DMS79 treated with DMSO at 0.1 percent for 48 hours (cell line): ENCODE results near the gene DBN1.

Experiments
- DNase-seq: peaks from one replicate; lab custom pipeline; 2025; lab: John Stamatoyannopoulos, UW

The DBN1 gene

GRCh38 chr5:177455661-177456590 lies 17.5 kb downstream of the DBN1 start:
- DNase-seq, result peak; percentile 50

- DNase-seq, result peak; percentile 45
Observed at GRCh38 chr5:177455036-177455660, 18.3 kb downstream of the DBN1 start.

DNA sequence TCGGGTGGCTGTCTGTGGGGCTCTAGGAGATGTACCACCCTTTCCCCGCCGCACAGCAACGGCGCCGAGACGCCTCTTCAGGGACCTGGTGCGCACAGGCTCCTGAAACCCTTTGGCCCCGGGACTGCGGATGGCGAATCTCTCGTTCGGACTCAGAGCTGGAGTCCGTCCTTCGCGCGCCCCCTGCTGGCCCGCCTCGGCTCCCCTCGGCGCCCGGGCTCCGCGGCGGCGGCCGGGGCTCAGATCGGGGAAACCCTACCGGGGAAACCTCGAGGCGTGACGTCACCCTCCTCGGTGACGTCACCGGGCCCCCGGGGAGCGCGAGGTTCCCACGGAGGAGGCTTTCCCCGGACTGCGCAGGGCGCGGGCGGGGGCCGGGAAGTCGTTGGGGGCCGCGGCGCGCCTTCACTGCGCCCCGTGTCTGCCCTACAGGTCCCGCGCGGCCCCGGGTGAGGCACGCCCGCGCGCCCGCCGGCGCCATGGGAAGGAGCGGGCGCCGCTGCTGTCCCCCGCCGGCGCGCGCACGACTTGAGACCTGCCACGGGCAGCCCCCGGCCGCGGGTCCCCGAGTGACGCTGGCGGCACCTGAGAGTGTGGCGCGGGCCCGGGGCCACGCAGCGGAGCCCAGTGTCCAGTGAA lies 18.9 kb downstream of the DBN1 start:
- DNase-seq, result peak; percentile 63

GRCh38 chr5:177453852-177454396 lies 19.5 kb downstream of the DBN1 start:
- DNase-seq, result peak; percentile 35

- DNase-seq, result no peak
Observed at GRCh38 chr5:177452688-177453638, 20.5 kb downstream of the DBN1 start.

DNA sequence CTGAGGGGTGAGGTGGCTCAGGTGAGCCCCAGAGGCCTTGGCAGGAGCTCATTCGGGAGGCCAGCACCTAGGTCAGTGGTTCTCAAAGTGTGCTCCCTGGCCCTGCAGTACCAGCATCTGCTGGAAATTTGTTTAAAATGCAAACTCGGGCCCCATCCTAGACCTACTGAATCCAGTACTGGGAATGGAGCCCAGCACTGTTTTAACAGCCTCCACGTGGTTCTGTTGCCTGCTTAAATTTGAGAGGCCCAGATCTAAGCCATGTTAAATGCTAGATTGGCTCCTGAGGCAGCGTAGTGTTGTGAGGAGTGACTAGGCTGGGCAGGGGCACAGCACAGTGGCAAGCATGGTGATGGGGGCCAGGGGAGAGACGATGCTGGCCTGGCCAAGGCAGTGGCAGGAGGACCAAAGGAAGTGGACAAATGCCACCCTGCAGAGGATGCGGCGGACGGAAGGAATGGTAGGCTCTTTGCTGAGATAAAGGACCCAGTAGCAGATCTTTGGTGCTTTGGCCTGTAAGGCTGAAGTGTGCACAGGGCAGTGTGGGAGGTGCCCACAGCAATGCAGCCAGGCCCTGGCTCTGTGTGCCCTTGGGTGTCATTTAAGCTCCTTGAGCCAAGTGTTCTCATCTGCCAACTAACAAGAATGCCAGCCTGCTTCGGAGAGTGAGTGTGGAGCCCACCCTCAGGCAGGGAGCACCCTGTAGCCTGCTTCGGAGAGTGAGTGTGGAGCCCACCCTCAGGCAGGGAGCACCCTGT lies 22.6 kb downstream of the DBN1 start:
- no peak for DNase-seq

GRCh38 chr5:177449140-177450061 lies 24.0 kb downstream of the DBN1 start:
- no peak for DNase-seq

GRCh38 chr5:177448244-177448950 lies 25.0 kb downstream of the DBN1 start:
- DNase-seq, result no peak

DNA sequence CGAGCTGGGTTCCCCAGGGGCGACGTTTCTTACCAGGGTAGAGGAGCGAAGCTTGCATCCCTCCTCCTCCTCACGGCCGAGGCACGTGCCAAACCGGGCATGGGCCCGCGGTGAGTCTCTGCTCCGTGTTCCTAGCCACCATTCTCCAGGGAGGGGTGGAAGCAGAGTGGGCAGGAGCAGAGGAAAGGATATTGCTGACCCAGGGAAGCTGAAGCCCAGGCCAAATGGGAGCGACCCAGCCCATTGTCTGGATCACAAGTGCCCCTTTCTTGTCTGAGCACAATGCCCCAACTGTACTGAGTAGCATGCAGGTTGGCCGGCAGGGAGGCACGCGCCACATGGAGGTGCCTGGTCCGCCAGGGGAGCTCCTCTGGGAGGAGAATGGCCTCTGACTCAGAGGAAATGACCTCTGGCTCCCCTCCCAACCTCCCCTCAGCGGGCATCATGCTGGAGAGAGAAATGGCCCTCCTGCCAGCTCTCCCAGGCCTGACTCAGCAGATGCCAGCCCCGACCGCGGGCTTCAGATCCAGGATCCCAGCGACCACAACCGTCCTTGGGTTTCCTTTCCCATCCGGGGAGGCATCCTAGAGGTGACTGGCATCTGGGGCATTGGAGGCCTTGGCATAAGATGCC lies 25.7 kb downstream of the DBN1 start:
- DNase-seq, result peak; percentile 7

DNA sequence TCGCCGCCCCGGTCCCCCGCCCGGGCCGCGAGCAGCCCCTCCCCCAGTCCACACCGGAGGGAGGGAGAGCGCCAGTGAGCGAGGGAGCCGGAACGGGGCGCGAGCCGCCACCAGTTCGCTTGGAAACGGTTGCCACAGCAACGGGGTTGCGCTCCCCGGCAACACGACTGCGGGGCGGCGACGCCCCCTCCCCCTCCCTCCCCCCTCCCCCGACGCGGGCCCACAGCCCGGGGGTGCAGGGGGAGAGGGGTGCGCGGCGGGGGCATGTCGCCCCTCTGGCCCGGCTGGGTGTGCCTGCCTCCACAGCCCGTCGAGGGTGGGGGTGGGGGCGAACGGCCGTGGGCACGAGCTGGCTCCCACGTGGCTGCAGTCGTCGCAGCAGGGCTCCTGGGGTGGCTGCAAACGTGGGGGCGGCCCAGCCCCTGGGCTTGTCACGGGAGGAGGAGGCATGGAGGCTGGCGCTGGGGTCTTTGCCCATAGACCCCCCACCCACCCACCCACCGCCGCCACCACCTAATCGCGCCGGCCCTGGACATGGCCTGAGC lies 26.3 kb downstream of the DBN1 start:
- DNase-seq, result peak; percentile 3

DNA sequence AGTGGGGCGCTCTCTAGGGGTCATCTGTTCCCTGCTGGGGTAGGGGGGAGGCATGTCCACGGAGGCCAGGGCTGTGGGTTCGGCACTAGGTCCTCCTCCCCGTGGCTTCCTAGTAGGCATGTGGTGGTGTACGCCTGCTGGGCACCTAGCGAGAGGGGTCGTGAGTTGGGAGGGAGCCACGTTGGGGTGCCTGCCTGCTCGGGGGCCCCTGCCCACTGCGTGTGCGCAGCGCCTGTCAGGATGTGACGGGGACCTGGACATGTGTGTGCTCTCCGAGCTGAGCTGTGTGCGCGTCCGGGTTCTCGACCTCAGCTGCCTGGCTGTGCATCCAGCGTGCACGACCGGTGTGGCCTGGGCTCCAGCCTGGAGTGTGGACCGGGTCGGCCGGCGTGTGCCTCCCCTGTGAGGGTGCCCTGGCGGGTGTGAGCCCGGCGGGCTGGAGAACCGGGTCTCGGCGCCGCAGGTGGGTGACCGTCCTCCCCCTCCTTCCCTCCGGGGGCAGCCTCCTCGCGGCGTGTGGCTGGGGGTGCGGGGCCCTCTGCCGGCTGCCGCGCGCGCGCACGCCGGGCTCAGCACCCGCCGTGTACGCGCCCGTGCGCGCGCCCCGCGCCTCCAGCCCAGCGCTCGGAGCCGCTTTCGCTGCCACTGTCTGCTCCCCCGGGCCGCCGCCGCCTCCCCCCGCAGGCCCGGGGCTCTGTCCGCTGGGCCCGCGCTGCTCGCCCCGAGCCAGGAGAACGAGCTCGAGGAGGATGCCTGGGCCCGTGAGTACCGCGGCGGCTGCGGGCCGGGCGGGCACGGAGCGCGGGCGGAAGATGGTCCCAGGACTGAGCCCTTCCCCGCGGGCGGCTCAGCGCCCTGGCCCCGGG lies 27.0 kb downstream of the DBN1 start, which contains the start of gene PRR7:
Gene PRR7 (plus strand): TSS at position 615 of the 866 bp plus-strand sequence. CDS start 8,254 bp downstream, outside the sequence.
- DNase-seq, result peak; percentile 4

DNA sequence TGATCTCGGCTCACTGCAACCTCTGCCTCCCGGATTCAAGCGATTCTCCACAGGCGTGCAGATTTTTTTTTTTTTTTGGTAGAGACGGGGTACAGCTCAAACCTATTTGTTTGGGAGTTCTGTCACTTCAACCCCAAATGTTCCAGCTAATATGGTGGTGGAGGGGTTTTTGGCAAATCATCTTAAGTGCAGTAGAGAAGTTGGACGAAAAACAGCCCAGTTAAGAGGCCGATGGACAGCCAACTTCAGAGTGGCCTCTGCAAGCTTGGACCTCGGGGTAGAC lies 27.6 kb downstream of the DBN1 start:
- DNase-seq, result no peak

- DNase-seq, result no peak
Observed at GRCh38 chr5:177445052-177445916, 28.1 kb downstream of the DBN1 start.

- DNase-seq, result no peak
Observed at GRCh38 chr5:177444106-177445051, 29.1 kb downstream of the DBN1 start.
